GM23248 (cell line): ENCODE results near the gene GPR137B.

Experiments
- EZH2 ChIP-seq: fragments of 200-600 bp; sonication (generic); IDR thresholded peaks from 2 replicates; pipeline ENCODE4 v1.6.1; 2018; ENCODE audit warnings: antibody characterized with exemption, mild to moderate bottlenecking; ENCODE audit not compliant: insufficient read depth, poor library complexity, severe bottlenecking
- EZH2phosphoT487 ChIP-seq: fragments of 200-600 bp; sonication (generic); IDR thresholded peaks from 2 replicates; pipeline ENCODE4 v1.6.1; 2018; ENCODE audit warnings: antibody characterized with exemption, moderate library complexity, mild to moderate bottlenecking, low read depth; ENCODE audit not compliant: insufficient read depth

DNA sequence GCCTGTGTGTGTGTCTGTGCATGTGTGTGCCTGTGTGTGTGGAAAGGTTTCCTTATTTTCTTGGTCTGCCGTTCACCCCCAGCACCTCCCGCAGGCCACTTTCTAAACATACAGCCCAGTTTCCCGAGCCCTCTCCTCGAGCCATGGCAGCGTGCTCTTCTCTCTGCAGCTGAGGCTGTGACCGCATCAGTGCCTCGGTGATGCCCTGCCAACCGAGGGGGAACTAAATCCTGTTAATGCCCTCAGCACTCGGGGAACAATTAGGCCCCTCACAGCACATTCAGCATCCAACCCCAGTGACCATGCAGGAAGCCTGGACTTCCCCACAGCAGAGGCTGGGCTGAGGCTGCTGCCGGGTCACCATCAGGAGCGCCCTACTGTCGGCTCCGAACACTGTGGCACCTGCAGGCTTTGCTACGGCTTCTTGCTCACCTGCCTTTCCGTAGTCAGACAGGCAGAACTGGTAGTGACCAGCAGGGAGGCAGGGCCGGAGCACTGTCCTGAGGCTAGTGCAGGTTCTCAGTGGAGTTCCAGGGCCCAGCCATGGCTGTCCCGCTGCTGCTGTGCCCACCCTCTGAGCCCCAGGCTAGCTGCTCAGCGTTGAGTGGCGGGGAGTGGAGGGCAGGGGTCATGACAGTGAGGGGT, 8.1 kb downstream of the GPR137B start:
- TF ChIP-seq EZH2 (no peak), EZH2phosphoT487 (no peak)
